Hepatocyte (in vitro differentiated cells): Measurements from ENCODE around the gene ABCF1. TPM values are rescaled to one million over a fixed set of nuclear protein-coding genes. Genes with fewer than 3 reads are reported as not detected.

ENCODE experiments used
- DNase-seq: peaks from one replicate; pipeline ENCODE4 v3.0.0-alpha.2; 2016; ENCODE audit warnings: low spot score
- H2AFZ ChIP-seq: fragments of 200-600 bp; sonication (generic); 2 replicates; pipeline ENCODE4 v1.6.0; 2016; ENCODE audit warnings: antibody characterized with exemption, mild to moderate bottlenecking
- H3K27ac ChIP-seq: fragments of 200-600 bp; sonication (generic); 2 replicates; pipeline ENCODE4 v1.5.1; 2016; ENCODE audit warnings: mild to moderate bottlenecking
- H3K27me3 ChIP-seq: fragments of 200-600 bp; sonication (generic); 2 replicates; pipeline ENCODE4 v1.6.1; 2016
- H3K36me3 ChIP-seq: fragments of 200-600 bp; sonication (generic); replicated peaks from 2 replicates; pipeline ENCODE4 v1.5.1; 2016; ENCODE audit warnings: low read depth; ENCODE audit not compliant: insufficient read depth
- H3K4me1 ChIP-seq: fragments of 200-600 bp; sonication (generic); 2 replicates; pipeline ENCODE4 v1.5.1; 2016; ENCODE audit warnings: mild to moderate bottlenecking, moderate library complexity; ENCODE audit not compliant: insufficient read depth
- H3K4me2 ChIP-seq: fragments of 200-600 bp; sonication (generic); 2 replicates; pipeline ENCODE4 v1.6.0; 2016
- H3K4me3 ChIP-seq: fragments of 200-600 bp; sonication (generic); 2 replicates; pipeline ENCODE4 v1.5.1; 2016; ENCODE audit warnings: mild to moderate bottlenecking
- H3K79me2 ChIP-seq: fragments of 200-600 bp; sonication (generic); 2 replicates; pipeline ENCODE4 v1.6.0; 2017; ENCODE audit warnings: mild to moderate bottlenecking
- H3K9me2 ChIP-seq: fragments of 200-600 bp; sonication (generic); replicated peaks from 2 replicates; pipeline ENCODE4 v1.6.0; 2017; ENCODE audit warnings: mild to moderate bottlenecking; ENCODE audit not compliant: insufficient read depth
- H3K9me3 ChIP-seq: fragments of 200-600 bp; sonication (generic); 2 replicates; pipeline ENCODE4 v1.5.1; 2016; ENCODE audit warnings: low read depth, mild to moderate bottlenecking
- H4K20me1 ChIP-seq: fragments of 200-600 bp; sonication (generic); 2 replicates; pipeline ENCODE4 v1.6.0; 2016; ENCODE audit warnings: mild to moderate bottlenecking; ENCODE audit not compliant: insufficient read depth, poor library complexity, severe bottlenecking
- CTCF ChIP-seq: fragments of 200-600 bp; sonication (generic); IDR thresholded peaks from 2 replicates; pipeline ENCODE4 v1.5.1; 2016; ENCODE audit warnings: antibody characterized with exemption, mild to moderate bottlenecking; ENCODE audit not compliant: poor library complexity
- EZH2 ChIP-seq: fragments of 200-600 bp; sonication (generic); IDR thresholded peaks from 2 replicates; pipeline ENCODE4 v1.6.1; 2016; ENCODE audit warnings: antibody characterized with exemption, mild to moderate bottlenecking, borderline replicate concordance
- EZH2phosphoT487 ChIP-seq: fragments of 200-600 bp; sonication (generic); IDR thresholded peaks from one replicate; pipeline ENCODE4 v1.6.1; 2018; ENCODE audit warnings: antibody characterized with exemption, mild to moderate bottlenecking, low read depth, moderate library complexity; ENCODE audit not compliant: unreplicated experiment, severe bottlenecking
- WGBS: methylation state at CpG from one replicate; pipeline ENCODE4 v1.1.6; 2016; ENCODE audit warnings: low lambda C conversion rate; ENCODE audit errors: missing lambda C conversion rate; 5-methylcytosine and 5-hydroxymethylcytosine counted together
- polyA plus RNA-seq: library from polyadenylated mRNA; unstranded; fragments of >200 nt; fragmentation: Nextera tagmentation; extraction: Ambion mirVana; gene quantifications from 2 replicates; pipeline ENCODE4 v1.2.1, GENCODE V29; 2016
- total RNA-seq: library from RNA; depleted of rRNA; stranded (reverse); fragments of >200 nt; gene quantifications from 2 replicates; pipeline ENCODE4 v1.2.3, GENCODE V29; 2014

ABCF1 gene
- total and polyA plus RNA-seq, 2 experiments from 2014 or later, result 36.5 to 62.0 TPM

DNA sequence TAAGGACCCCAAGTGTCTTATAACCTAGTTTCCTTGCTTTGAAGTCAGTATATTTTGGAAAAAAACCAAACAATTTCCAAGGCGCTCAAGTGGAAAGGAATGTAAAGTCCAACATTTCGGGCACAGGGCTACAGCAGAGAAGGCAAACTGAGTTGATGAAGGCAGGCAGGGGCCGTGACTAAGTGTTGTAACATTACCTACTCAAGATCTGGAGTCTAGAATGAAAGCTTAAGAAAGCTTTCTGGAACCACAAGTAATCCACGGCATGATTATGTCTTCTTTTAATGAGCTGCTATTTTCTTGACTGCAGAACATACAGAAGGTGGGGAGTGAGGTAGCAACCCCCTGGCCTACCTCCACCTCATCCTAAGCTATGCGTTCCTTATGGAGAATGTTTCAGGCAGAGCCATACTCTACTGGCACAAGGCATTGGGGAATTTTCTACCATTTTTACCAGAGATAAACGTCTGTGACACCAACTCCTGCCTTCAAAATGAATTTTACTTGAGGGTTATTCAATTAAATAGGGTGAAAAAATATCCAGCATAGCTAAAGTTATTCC, 41.5 kb downstream of the ABCF1 start:
- H3K27ac ChIP-seq, result peak overlapping the region; percentile 87
- peaks cover 6% of the 10 kb centered on the region for H3K36me3 ChIP-seq
- H4K20me1 ChIP-seq, result peaks cover 29% of the 10 kb centered on the region
- H3K9me2 ChIP-seq, result no peaks in the 10 kb centered on the region
- no peak overlapping the region for H2AFZ ChIP-seq
- TF ChIP-seq EZH2 (no peak), EZH2phosphoT487 (no peak), CTCF (no peak)
- H3K79me2 ChIP-seq, result peaks cover 31% of the 10 kb centered on the region
- H3K4me2 ChIP-seq, result peak overlapping the region; percentile 79
- H3K4me3 ChIP-seq, result no peak overlapping the region
- no peaks in the 10 kb centered on the region for H3K27me3 ChIP-seq
- no peak for DNase-seq
- WGBS, result 50% methylated on average over 6 of the region's 6 CpGs
- peaks cover 13% of the 10 kb centered on the region for H3K4me1 ChIP-seq
- no peaks in the 10 kb centered on the region for H3K9me3 ChIP-seq

- no peak overlapping the region for H3K4me3 ChIP-seq
- peaks cover 13% of the 10 kb centered on the region for H3K4me1 ChIP-seq
Observed at GRCh38 chr6:30613251-30614043, 42.2 kb downstream of the ABCF1 start.

GRCh38 chr6:30614044-30614842, 43.0 kb downstream of the ABCF1 start:
- H2AFZ ChIP-seq, result no peak overlapping the region
- H3K27ac ChIP-seq, result peak overlapping the region; percentile 87
- no peaks in the 10 kb centered on the region for H3K27me3 ChIP-seq
- peaks cover 24% of the 10 kb centered on the region for H4K20me1 ChIP-seq
- TF ChIP-seq CTCF, result no peak
- TF ChIP-seq EZH2phosphoT487, result no peak
- TF ChIP-seq EZH2, result no peak
- H3K4me2 ChIP-seq, result peak overlapping the region; percentile 79
- 54% methylated on average over 8 of the region's 8 CpGs for WGBS
- H3K36me3 ChIP-seq, result peaks cover 6% of the 10 kb centered on the region
- no peaks in the 10 kb centered on the region for H3K9me2 ChIP-seq
- no peaks in the 10 kb centered on the region for H3K9me3 ChIP-seq
- H3K4me3 ChIP-seq, result peak overlapping the region; percentile 12
- peaks cover 18% of the 10 kb centered on the region for H3K4me1 ChIP-seq
- peaks cover 42% of the 10 kb centered on the region for H3K79me2 ChIP-seq
- no peak for DNase-seq

More at GRCh38 chr6:30613251-30614043, 42.2 kb downstream of the ABCF1 start:
- no peak overlapping the region for H2AFZ ChIP-seq
- peak overlapping the region; percentile 87 for H3K27ac ChIP-seq
- H3K9me2 ChIP-seq, result no peaks in the 10 kb centered on the region
- peak overlapping the region; percentile 79 for H3K4me2 ChIP-seq
- no peak for DNase-seq
- peaks cover 24% of the 10 kb centered on the region for H4K20me1 ChIP-seq
- peaks cover 6% of the 10 kb centered on the region for H3K36me3 ChIP-seq
- H3K9me3 ChIP-seq, result no peaks in the 10 kb centered on the region
- peaks cover 36% of the 10 kb centered on the region for H3K79me2 ChIP-seq
- no peaks in the 10 kb centered on the region for H3K27me3 ChIP-seq
- no peak for TF ChIP-seq EZH2phosphoT487
